ENCODE data around the gene PLCB1.
A peak's percentile ranks its signal among the peaks of the same experiment; 100 is the strongest.

PLCB1 gene

GRCh38 chr20:8749101-8749500 lies 617.0 kb downstream of the PLCB1 start:
- FAIRE-seq = no peak

- no peak for FAIRE-seq
Measured at GRCh38 chr20:8749986-8750385, 617.9 kb downstream of the PLCB1 start.

- no peak for FAIRE-seq
Measured at GRCh38 chr20:8755340-8756118, 623.5 kb downstream of the PLCB1 start.

GRCh38 chr20:8756410-8756809 lies 624.3 kb downstream of the PLCB1 start:
- no peak for FAIRE-seq

- FAIRE-seq = no peak
Measured at GRCh38 chr20:8757146-8757545, 625.1 kb downstream of the PLCB1 start.

GRCh38 chr20:8764344-8764962 lies 632.4 kb downstream of the PLCB1 start:
- no peak for FAIRE-seq

GRCh38 chr20:8766868-8767390 lies 634.9 kb downstream of the PLCB1 start:
- no peak for FAIRE-seq

- FAIRE-seq = no peak
Measured at GRCh38 chr20:8774412-8774811, 642.3 kb downstream of the PLCB1 start.

GRCh38 chr20:8777911-8778310 lies 645.8 kb downstream of the PLCB1 start:
- FAIRE-seq = no peak

- no peak for FAIRE-seq
Measured at GRCh38 chr20:8778387-8778786, 646.3 kb downstream of the PLCB1 start.

- FAIRE-seq = no peak
Measured at GRCh38 chr20:8780915-8781314, 648.8 kb downstream of the PLCB1 start.

- FAIRE-seq = no peak
Measured at GRCh38 chr20:8782804-8783203, 650.7 kb downstream of the PLCB1 start.

GRCh38 chr20:8783734-8784133 lies 651.7 kb downstream of the PLCB1 start:
- no peak for FAIRE-seq

- no peak for FAIRE-seq
Measured at GRCh38 chr20:8786383-8786782, 654.3 kb downstream of the PLCB1 start.

GRCh38 chr20:8787090-8787489 lies 655.0 kb downstream of the PLCB1 start:
- FAIRE-seq = no peak

- no peak for FAIRE-seq
Measured at GRCh38 chr20:8788275-8788674, 656.2 kb downstream of the PLCB1 start.

GRCh38 chr20:8788831-8789230 lies 656.8 kb downstream of the PLCB1 start:
- FAIRE-seq = no peak

- peak; percentile 91 for FAIRE-seq
Measured at GRCh38 chr20:8790442-8791074, 658.5 kb downstream of the PLCB1 start.

GRCh38 chr20:8795404-8795803 lies 663.3 kb downstream of the PLCB1 start:
- FAIRE-seq = no peak

- no peak for FAIRE-seq
Measured at GRCh38 chr20:8796088-8796660, 664.1 kb downstream of the PLCB1 start.

- FAIRE-seq = no peak
Measured at GRCh38 chr20:8798505-8798904, 666.4 kb downstream of the PLCB1 start.

GRCh38 chr20:8800089-8800488 lies 668.0 kb downstream of the PLCB1 start:
- FAIRE-seq = no peak

- FAIRE-seq = no peak
Measured at GRCh38 chr20:8801686-8802085, 669.6 kb downstream of the PLCB1 start.

GRCh38 chr20:8803065-8803464 lies 671.0 kb downstream of the PLCB1 start:
- no peak for FAIRE-seq
